Mesothelial cell of epicardium (in vitro differentiated cells): Measurements from ENCODE around the gene ANKS1A. TPM values are rescaled to one million over a fixed set of nuclear protein-coding genes. Genes with fewer than 3 reads are reported as not detected.
"Not testable (repeated sequence)": the region's sequence is repeated elsewhere in the genome, so short reads cannot be mapped to it uniquely, and the experiment has no call there.

Experiments used
- DNase-seq, 2 experiments: peaks; one replicate each; pipeline ENCODE4 v3.0.0; 2021; ENCODE audit warnings: low spot score in 2 of 2; ENCODE audit not compliant: unreplicated experiment in 2 of 2
- H3K27ac Mint-ChIP-seq: 2 replicates; pipeline ENCODE4 v1.8.0; 2021; ENCODE audit warnings: mixed read lengths
- H3K27me3 Mint-ChIP-seq: 2 replicates; pipeline ENCODE4 v1.8.0; 2021; ENCODE audit warnings: low read depth, mixed read lengths
- H3K36me3 Mint-ChIP-seq: 2 replicates; pipeline ENCODE4 v1.8.0; 2021; ENCODE audit warnings: mixed read lengths
- H3K4me1 Mint-ChIP-seq: 2 replicates; pipeline ENCODE4 v1.8.0; 2021; ENCODE audit warnings: mixed read lengths
- H3K4me3 Mint-ChIP-seq: 2 replicates; pipeline ENCODE4 v1.8.0; 2021; ENCODE audit warnings: mild to moderate bottlenecking, moderate library complexity, mixed read lengths
- H3K9me3 Mint-ChIP-seq: 2 replicates; pipeline ENCODE4 v1.8.0; 2021; ENCODE audit warnings: mixed read lengths
- CTCF ChIP-seq: fragments of 200-600 bp; sonication (generic); IDR thresholded peaks from one replicate; pipeline ENCODE4 v1.5.0; 2021; ENCODE audit warnings: antibody characterized with exemption; ENCODE audit not compliant: unreplicated experiment
- total RNA-seq: library from RNA; stranded (reverse); gene quantifications from 3 replicates; pipeline ENCODE4 v1.2.1, GENCODE V29; 2021

ANKS1A gene
- total RNA-seq, 1 donor from 2014 or later = 30.6 TPM

- Mint-ChIP-seq H3K9me3 (peaks cover 12% of the 10 kb centered on the region), H3K4me3 (no peak overlapping the region), H3K36me3 (no peaks in the 10 kb centered on the region), H3K27me3 (no peaks in the 10 kb centered on the region), H3K27ac (no peak overlapping the region), H3K4me1 (no peaks in the 10 kb centered on the region)
- DNase-seq = no peak
- TF ChIP-seq CTCF = no peak
Measured at GRCh38 chr6:35120746-35121145, 231.7 kb downstream of the ANKS1A start.

GRCh38 chr6:35124356-35124755 is 235.3 kb downstream of the ANKS1A start:
- TF ChIP-seq CTCF = no peak
- Mint-ChIP-seq H3K9me3 (peaks cover 12% of the 10 kb centered on the region), H3K27ac (no peak overlapping the region), H3K4me1 (no peaks in the 10 kb centered on the region), H3K36me3 (no peaks in the 10 kb centered on the region), H3K27me3 (no peaks in the 10 kb centered on the region), H3K4me3 (no peak overlapping the region)
- DNase-seq = no peak

DNA sequence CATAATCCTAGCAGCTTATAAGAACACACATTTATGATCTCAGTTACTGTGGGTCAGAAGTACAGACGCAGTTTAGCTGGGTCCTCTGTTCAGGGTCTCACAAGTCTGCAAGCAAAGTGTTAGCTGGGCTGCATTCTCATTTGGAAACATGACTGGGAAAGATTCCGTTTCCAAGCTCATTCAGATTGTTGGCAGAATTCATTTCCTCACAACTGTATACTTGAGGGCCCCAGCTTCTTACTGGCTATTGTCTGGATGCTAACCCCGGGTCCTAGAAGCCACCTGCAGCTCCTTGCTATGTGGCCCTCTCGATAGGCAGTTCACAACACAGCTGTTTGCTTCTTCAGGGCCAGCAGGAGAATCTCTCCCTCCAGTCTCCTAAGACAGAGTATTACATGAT is 239.0 kb downstream of the ANKS1A start:
- Mint-ChIP-seq H3K27me3 (no peaks in the 10 kb centered on the region), H3K4me1 (no peaks in the 10 kb centered on the region), H3K27ac (no peak overlapping the region), H3K4me3 (no peak overlapping the region), H3K36me3 (no peaks in the 10 kb centered on the region), H3K9me3 (peaks cover 1% of the 10 kb centered on the region)
- no peak for DNase-seq
- TF ChIP-seq CTCF = no peak

GRCh38 chr6:35128496-35128895 is 239.4 kb downstream of the ANKS1A start:
- no peak for TF ChIP-seq CTCF
- Mint-ChIP-seq H3K4me3 (no peak overlapping the region), H3K27ac (no peak overlapping the region), H3K9me3 (no peaks in the 10 kb centered on the region), H3K4me1 (no peaks in the 10 kb centered on the region), H3K36me3 (no peaks in the 10 kb centered on the region), H3K27me3 (no peaks in the 10 kb centered on the region)
- DNase-seq = no peak

GRCh38 chr6:35136185-35136584 is 247.1 kb downstream of the ANKS1A start:
- Mint-ChIP-seq H3K4me1 (peaks cover 6% of the 10 kb centered on the region), H3K27ac (no peak overlapping the region), H3K4me3 (no peak overlapping the region), H3K9me3 (no peaks in the 10 kb centered on the region), H3K36me3 (no peaks in the 10 kb centered on the region), H3K27me3 (no peaks in the 10 kb centered on the region)
- no peak for DNase-seq
- TF ChIP-seq CTCF = no peak

DNA sequence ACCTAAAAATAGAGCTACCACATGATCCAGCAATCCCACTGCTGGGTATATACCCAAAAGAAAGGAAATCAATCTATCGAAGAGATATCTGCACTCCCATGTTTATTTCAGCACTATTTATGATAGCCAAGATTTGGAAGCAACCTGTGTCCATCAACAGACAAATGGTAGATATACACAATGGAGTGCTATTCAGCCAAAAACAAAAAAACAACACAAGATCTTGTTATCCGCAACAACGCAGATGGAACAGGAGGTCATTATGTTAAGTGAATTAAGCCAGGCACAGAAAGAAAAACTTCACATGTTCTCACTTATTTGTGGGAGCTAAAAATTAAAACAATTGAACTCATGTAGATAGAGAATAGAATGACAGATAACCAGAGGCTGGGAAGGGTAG is 249.1 kb downstream of the ANKS1A start:
- H3K9me3 Mint-ChIP-seq, H3K27me3 Mint-ChIP-seq, H3K36me3 Mint-ChIP-seq, H3K4me3 Mint-ChIP-seq, H3K27ac Mint-ChIP-seq, DNase-seq: not testable (repeated sequence)
- H3K4me1 Mint-ChIP-seq = peaks cover 14% of the 10 kb centered on the region
